GM18517 (cell line): Measurements from ENCODE around the gene CACNA1H.

Source experiments
- ATAC-seq: cut with Tn5 transposase; IDR thresholded peaks from one replicate; pipeline ENCODE4 v1.9.1; 2021; ENCODE audit warnings: mild to moderate bottlenecking, moderate library complexity; ENCODE audit not compliant: unreplicated experiment

CACNA1H gene

DNA sequence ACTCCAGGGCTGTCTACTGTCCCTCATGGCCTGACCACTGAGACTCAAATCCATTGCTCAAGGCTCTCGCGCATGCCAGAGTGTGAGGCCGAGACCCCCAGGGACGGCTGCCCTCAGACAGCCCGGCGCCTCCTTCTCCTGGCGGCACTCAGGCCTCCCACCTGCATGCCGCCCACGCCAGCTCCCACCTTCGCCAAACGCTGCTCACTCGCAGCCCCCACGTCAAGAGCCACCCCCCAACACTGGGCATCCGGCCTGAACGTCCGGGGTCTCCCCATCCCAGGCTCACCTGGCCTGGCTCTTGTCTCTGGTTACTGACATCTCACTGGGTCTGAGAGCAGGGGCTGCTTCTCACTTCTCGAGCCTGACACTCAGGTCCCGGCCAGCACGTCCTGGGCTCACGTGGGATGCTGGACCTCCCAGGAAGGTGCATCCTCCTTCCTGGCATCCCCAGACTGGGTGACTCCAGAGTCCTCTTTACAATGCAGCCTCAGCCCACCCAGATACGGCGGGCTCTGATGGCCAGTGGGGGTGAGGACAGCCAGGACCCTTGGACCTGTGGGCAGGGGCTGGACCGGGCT, 12.2 kb upstream of the CACNA1H start:
- ATAC-seq, result no peak

DNA sequence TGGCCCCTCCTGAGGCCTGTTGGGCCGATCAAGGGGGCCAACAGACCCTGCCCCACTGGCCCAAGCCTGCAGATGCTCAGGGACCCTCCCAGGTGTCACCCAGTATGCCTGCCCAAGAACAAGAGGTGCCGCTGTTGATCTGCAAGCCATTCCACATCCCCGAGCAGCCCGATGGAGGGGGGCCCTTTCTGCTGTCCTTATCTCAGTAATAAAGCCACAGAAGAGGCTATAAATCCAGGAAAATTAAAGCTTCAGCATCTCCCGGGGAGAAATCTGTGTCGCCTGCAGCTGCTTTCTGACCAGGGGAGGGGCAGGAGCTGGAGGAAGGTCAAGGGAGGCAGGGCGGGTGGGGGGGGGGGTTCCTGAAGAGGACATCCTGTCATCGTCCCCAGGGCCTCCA, 11.7 kb upstream of the CACNA1H start:
- ATAC-seq, result no peak

DNA sequence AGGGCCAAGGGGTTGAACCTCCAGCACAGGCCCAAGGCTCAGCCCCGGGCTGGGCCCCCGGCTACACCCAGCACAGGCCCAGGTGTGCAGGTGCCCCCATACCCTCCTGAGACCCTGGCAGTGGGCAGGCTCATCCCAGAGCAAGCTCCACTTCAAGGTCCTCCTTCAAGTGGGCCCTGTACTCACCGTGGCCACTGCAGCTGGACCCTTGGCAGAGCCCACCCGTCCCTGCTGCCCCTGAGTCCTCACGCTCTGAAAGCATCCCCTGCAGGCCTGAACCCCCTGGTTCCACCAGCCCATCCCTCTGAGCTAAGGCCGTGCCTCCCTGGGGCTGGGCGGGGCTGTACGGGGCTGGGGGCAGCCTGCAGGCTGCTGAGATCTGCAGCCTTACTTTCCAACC, 11.2 kb upstream of the CACNA1H start:
- ATAC-seq, result no peak

DNA sequence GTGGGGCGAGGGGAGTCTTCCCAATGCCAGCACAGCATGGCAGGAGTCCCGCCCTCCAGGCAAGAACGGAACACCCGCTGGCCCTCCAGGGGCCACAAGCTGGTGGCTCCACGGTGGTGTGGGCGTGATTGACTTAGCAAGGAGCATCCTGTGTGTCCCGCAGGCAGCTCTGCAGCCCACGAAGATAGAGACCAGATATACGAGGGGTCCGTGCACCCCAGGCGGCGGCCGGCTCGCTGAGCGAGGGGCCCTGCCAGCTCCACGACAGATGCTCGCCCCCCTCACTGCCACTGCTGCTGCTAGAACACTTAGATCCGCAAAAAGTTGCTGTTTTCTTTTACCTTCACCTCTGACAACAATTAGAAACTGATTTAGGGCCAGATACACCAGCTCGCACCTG, 10.0 kb upstream of the CACNA1H start:
- no peak for ATAC-seq

DNA sequence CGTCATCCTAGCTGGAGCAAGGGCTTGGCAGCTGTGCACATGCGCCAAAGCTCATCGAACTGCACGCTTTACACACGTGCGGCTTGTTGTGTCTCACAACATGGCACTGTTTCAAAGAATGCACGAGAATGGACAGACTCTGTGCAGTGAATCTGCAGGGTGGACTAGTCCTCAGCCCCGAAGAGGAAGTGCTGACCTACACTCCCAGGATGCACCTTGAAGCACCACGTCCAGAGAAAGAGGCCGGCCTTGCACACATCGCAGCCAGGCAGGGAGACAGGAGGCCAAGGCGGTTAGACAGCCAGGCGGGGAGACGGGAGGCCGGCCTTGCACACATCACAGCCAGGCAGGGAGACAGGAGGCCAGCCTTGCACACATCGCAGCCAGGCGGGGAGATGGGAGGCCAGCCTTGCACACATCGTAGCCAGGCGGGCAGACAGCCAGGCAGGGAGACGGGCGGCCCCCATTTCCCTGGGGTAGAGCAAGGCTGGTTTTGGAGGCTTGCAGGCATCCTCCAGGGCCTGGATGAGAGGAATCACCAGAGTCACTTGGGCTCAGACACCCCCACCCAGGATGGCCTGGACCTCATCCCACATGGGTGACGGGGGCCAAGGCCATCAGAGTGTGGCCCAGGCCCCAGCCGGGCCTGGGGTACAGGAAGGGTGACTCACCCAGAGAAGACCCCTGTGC, 9.0 kb upstream of the CACNA1H start:
- ATAC-seq, result no peak

DNA sequence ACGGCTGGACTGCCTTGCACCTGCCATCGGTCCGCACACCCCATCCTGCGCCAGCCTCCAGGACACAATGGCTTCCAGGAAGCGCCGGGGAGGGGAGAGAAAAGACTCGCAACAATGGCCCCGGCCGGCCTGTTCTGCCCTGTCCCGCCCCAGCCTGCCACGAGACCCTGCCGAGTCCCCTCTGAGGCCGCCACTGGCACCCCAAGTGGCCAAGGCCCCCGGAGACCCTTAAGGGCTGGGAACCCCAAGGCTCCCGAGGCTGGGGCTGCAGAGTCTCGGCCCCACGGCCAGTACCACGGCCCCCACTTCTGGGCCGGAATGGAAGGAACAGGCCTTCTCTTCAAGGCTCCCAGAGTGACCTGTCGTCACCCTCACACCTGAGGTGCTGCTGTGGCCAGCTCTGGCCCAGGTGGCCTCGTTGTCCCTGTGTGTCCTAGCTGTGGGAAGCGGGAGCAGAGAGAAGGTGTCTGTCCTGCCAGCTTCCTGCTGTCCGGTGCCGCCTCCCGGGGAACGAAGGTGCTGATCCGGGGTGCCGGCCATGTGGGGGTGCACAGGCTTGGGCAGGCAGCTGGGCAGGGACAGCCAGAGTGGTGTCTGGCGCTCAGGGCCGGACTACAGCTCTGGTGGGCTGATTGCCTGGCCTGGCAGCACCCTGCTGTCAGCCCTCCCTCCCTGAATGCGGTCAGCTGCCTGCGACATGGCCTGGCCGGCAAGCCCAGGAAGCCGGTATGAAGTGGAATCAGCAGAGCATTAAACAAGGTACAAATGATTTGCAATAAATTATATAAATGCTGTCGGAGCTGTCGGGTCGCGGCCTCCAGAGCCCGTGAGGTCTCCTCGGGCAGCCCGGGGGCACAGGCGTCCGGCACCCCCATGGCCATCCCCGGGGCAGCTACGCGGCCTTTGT, 8.2 kb upstream of the CACNA1H start:
- ATAC-seq, result no peak

DNA sequence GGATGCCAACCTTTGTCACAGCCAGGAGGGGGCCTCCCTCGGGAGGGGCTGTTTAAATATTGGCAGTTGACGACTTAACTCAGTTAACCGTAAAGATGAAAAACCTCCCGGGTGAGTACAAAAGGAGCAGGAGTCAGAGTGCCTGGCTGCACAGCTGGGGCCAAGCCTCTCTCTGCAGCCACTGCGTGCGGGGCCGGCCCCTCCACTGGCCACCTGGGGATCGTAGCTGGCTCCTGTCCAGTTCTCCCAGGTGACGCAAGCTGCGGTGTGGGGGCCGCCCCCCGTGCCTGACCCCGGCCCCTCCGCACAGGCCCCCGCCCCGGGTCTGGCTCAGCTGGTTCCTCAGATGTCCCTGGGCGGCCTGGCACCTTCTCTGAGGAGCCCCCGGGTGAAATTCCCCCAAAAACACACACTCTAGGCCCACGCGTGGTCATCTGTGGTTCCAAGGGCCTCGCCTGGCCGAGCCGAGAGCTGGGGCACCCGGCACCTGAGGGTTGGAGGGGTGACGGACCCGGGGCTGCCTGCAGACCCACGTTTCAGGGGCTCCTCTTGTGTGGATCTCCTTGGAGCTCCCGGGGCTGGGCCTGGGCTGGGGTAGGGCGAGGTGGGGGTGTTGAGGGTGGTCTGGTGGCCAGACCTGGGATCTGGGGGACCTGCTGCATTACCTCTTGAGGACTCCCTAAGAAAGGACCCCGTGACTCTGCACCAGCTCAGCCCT, 7.4 kb upstream of the CACNA1H start:
- no peak for ATAC-seq

DNA sequence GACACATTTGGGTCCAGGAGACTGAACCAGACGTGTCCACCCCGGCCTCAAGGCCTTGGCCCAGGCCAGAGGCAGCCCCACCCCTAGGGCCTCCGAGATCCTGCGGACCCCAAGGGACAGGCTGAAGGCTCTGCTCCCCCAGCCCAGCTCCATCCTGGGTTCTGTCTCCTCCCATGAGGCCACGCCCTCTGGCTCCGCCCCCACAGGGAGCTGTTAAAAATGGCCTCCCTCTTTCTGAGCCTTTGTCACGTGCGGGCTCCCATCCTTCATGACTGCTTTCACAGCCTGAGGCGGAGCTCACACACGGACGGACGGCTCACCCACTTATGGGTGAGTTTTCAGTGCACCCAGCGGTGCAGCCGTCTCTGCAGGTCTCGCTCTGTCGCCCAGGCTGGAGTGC, 6.5 kb upstream of the CACNA1H start:
- ATAC-seq, result no peak

DNA sequence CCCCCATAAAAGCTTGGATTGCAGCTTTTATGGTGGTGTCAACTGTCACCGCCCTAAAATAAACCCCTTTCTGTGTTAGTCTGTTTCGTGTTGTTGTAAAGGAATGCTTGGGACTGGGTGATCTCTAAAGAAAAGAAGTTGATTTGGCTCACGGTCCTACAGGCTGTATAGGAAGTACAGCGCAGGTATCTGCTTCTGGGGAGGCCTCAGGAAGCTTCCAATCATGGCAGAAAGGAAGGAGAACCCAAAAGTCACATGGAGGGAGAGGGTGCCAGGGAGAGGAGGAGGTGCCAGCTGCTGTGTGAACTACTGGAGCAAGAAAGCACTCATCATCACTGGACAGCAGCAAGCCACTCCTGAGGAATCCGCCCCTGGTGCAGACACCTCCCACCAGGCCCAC, 5.9 kb upstream of the CACNA1H start:
- no peak for ATAC-seq

DNA sequence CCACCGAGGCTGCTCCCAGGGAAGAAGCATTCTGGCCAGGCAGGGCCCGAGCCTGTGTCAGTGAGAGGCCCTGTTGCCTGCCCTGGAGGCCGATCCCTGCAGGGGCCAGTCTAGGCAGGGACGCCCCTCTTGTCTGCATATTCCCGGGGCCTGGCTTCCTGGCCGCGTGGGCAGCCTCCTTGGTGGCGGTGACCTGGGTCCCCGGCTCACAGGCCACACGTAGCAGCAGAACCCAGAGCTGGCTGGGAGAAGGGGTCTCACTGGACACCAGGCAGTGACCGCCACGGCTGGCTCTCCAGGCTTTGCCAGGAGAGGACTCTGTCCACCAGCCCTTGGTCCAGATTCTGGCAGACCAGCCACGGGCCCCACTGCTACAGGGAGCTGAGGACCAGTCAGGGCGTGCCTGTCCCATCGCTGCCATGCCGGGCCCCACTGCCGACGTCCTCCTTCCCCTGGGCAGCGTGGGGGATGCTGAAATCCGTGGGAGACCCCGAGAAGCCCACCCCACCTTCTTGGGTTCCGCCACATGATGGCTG, 3.7 kb upstream of the CACNA1H start:
- ATAC-seq, result no peak

DNA sequence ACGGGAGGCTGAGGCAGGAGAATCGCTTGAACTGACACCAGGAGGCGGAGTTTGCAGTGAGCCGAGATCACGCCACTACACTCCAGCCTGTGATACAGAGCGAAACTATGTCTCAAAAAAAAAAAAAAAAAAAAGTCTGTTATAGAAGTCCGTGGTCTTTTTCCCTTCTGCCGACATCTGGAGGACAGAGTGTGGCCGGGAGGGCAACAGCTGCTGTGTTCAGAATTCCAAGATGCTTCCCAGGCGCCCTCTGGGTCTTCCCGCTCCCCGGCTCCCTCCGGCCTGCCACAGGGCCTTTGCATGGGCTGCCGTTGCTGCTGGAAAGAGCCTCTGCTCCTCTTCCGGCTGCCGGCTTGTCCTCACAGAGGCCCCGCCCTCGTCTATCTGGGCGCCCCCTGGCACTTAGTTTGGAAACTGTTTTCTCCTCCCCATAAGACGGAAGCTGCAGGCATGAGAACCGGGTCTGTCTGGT, 2.4 kb upstream of the CACNA1H start:
- no peak for ATAC-seq

DNA sequence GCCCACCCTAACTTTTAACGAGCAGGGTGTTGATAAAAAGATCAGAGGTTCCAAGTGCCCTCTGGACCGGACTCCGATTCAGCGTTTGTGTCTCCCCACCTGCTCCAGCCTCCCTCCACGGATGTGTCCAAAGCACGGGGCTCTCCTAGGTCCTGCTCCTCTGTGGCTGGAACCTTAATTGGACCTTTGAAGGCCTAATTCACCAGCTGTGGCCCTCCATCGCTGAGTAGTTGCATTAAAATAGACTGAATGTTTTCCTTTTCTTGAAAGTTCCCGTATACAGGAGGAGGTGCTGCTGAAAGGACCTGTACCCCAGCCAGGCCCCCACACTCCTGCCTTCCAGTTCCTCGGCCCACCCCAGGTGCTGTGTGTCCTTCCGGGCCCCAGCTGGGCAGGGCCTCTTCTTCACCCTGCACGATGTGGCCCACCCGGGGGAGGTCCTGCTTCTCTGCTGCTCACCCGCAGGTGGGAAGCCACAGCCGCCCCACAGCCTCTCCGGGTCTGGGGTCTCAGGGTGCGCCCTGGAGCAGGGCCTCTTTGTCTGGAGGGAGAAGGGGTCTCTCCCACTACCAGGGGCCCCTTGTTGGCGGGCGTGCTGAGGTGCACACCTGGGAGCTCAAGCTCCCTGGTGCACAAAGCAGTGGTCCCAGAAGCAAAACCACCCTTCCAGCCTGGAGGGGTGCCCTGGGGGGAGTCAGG, 1.3 kb upstream of the CACNA1H start:
- no peak for ATAC-seq

DNA sequence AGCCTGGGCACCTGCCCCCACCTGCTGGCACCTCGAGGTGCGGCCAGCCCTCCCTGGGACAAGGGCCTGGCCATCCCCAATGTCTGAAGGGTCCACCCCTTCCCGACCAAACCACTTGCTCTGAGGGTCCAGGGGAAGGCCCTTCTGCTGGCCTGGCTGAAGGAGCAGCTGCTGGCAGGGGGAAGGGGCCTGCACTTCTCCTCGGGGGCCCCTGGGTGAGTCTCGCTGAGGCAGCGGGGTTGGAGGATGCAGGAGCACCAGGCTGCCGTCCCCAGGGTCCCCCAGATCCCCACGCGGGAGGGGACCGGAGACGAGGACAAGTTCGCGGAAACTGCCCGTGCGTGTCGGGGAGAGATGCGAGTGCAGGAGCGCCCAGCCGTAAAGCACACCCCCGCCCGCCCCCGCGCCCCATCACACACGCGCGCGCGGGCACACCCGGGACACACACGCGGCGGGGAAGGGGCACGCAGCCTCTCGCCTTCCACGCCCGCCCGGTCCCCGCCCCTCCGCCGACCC, 725 bp upstream of the CACNA1H start:
- no peak for ATAC-seq

DNA sequence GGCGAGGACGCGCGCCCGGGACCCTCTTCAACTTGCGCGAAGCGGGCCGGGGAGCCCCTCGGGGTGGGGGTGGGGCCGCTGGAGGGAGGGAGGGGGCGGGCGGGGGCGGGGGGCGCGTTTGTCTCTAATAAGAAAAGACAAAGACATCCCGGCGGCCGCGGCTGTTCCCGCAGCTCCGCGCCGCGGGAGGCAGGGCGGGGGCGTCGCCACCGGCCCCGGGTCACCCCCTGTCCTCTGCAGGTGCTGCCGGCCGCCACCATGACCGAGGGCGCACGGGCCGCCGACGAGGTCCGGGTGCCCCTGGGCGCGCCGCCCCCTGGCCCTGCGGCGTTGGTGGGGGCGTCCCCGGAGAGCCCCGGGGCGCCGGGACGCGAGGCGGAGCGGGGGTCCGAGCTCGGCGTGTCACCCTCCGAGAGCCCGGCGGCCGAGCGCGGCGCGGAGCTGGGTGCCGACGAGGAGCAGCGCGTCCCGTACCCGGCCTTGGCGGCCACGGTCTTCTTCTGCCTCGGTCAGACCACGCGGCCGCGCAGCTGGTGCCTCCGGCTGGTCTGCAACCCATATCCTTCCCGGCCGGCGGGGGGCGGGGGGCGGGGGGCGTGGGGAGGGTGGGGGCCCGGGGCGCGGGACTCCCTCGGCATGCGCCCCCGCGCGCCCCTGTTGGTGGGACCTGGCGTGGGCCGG, 714 bp downstream of the CACNA1H start:
- no peak for ATAC-seq

DNA sequence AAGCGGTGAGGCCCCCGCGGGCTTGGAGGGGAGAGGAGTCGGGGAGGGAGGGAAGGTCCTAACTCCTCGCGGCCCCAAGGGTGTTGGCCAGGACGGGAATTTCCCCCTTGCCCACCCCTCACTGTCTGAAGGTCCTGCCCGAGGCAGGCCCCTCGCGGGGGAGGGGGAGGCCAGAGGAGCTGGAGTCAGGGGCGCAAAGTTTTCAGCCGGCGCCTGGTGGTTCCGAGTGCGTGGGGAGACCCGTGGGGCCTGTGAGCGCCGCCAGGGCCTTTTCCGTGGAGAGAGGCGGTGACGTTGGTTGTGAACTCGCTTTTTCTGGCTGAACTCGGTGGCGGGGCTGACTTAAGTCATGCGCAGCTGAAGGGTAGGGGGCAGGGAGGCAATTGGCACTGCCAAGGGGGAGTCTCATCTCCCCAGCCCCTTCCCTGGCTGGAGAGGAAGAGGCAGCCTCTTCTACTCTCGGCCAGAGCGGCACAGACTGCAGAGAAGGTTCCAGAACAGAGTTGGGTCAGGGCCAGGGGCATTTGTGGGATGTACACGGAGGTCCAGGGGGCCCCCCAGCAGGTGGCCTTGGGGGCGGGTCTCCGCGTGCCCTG, 1.5 kb downstream of the CACNA1H start:
- no peak for ATAC-seq

DNA sequence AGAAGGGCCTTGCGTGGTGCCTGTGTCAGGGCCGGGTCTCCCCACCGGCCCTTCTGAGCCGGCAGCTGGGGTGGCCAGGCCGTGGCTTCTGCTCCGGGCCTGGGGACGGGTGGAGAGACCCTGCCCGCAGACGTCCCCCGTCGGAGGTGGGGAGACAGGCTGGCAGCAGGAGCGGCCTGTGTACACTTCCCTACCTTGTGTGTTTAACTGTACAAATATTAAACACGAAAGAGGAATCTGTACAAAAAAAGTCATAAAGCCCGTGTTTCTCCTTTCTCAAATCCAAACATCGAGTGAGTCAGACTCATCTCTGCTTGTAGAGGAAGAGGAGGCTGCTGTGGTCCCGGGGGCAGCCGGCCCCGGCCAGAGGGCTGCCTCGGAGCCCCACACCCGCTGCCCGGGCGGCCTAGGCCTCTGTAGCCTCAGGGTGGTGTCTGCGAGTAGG, 2.0 kb downstream of the CACNA1H start:
- ATAC-seq, result no peak

DNA sequence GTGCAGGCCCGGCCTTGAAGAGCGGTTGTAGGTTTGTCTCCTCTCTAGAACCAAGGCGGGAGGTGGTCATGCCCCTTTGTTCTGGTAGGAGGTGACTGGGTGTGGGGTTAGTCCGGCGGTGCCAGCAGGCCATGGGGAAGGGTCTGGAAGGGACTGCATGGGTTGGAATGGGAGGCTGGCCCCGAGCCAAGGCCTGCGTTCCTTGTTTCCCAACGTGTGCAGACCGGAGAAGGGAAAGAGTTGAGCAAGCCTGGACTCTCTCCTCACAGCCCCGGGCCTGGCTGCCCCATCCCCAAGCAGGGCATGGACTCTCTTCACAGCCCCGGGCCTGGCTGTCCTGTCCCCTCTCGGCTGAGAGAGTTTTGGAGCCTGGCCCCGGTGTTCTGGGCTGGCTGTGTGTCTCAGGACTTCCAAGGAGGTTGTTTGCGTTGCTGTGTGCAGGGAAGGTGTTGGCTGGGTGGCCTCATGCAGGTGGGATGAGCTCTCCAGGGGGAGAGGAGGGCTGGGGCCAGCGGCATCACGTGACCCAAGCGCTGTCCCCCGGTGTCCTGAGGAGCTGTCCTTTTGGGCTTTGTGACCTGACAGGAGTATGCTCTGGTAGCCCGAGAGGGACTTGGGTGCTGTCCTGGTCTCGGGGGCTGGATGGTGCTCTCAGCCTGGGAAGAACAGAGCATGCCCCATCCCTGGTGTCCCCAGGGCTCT, 2.6 kb downstream of the CACNA1H start:
- no peak for ATAC-seq
